HCT116 (cell line): Measurements from ENCODE around the gene PRTG. TPM values are rescaled to one million over a fixed set of nuclear protein-coding genes. Genes with fewer than 3 reads are reported as not detected.

Source experiments
- ATAC-seq: fragments of 200-7000 bp; cut with Tn5 transposase; 2 replicates; pipeline ENCODE4 v1.9.1; 2020; ENCODE audit warnings: mild to moderate bottlenecking, moderate library complexity
- BruUV-seq: library from RNA; stranded (reverse); fragments of 400-500 nt; replicated peaks from 2 replicates; lab custom pipeline; 2021; lab: Mats Ljungman, UMichigan
- CTCF ChIA-PET: fragments of 300-600 bp; sonication (Branson Sonifier 250); formaldehyde crosslinking; loops from one replicate; lab custom pipeline; 2021; ENCODE audit warnings: antibody characterized with exemption; lab: Charles Lee
- POLR2A ChIA-PET: fragments of 300-600, 350-600 bp; sonication (Branson Sonifier 250); formaldehyde crosslinking; loops from one replicate; lab custom pipeline; 2021; ENCODE audit warnings: antibody characterized with exemption; lab: Charles Lee
- RAD21 ChIA-PET, 2 experiments: fragments of 300-600 bp; sonication (Branson Sonifier 250); formaldehyde crosslinking; loops; one replicate each; lab custom pipeline; 2023; ENCODE audit warnings: low total read pairs in 2 of 2; ENCODE audit not compliant: uncharacterized antibody in 2 of 2, unreplicated experiment in 2 of 2, low non-redundant PET in 1 of 2; lab: Charles Lee
- DNase-seq: peaks from one replicate; pipeline ENCODE4 v3.0.0-alpha.2; 2010; ENCODE audit warnings: low read depth, low spot score
- H2AFZ ChIP-seq: fragments of 200-600 bp; shearing (Covaris generic), sonication (generic); 2 replicates; pipeline ENCODE4 v1.6.1; 2017; ENCODE audit warnings: low read depth, mixed run types, mixed read lengths, antibody characterized with exemption, low read length; ENCODE audit not compliant: poor library complexity, severe bottlenecking
- H3K27ac ChIP-seq: 2 replicates; pipeline ENCODE4 v1.5.1; 2012; ENCODE audit warnings: low read depth, low read length
- H3K27me3 ChIP-seq: fragments of 200-600 bp; sonication (generic); 2 replicates; pipeline ENCODE4 v1.6.1; 2016; ENCODE audit warnings: mixed run types, low read length, mixed read lengths; ENCODE audit not compliant: insufficient read depth
- H3K36me3 ChIP-seq, 2 experiments: fragments of 200-500 bp in 1 of 2; fragments of 200-600 bp in 1 of 2; sonication (Bioruptor generic) in 1 of 2; sonication (generic) in 1 of 2; 2 replicates each; pipeline versions ENCODE4 v1.5.1 to v1.6.1; 2014 to 2016; ENCODE audit warnings: low read length in 2 of 2, inconsistent platforms in 1 of 2, mixed read lengths in 1 of 2, mixed run types in 1 of 2; ENCODE audit not compliant: insufficient read depth in 2 of 2, control insufficient read depth in 1 of 2
- H3K4me1 ChIP-seq, 2 experiments: fragments of 200-600 bp in 1 of 2; sonication (generic) in 1 of 2; 2 replicates each; pipeline versions ENCODE4 v1.5.1 to v1.6.1; 2012 to 2017; ENCODE audit warnings: low read length in 2 of 2, inconsistent platforms in 1 of 2, mild to moderate bottlenecking in 1 of 2, mixed read lengths in 1 of 2, mixed run types in 1 of 2, moderate library complexity in 1 of 2; ENCODE audit not compliant: insufficient read depth in 2 of 2, control insufficient read depth in 1 of 2
- H3K4me2 ChIP-seq: fragments of 200-600 bp; sonication (generic); 2 replicates; pipeline ENCODE4 v1.6.1; 2017; ENCODE audit warnings: mixed run types, low read length, mixed read lengths
- H3K4me3 ChIP-seq, 2 experiments: fragments of 200-600 bp in 1 of 2; sonication (generic) in 1 of 2; replicated peaks in 1 of 2; 2 replicates each; pipeline ENCODE4 v1.5.1; 2011 to 2016; ENCODE audit warnings: low read length in 2 of 2, control low read depth in 1 of 2, low read depth in 1 of 2, mild to moderate bottlenecking in 1 of 2, mixed read lengths in 1 of 2, mixed run types in 1 of 2
- H3K79me2 ChIP-seq: fragments of 200-600 bp; sonication (generic); 2 replicates; pipeline ENCODE4 v1.6.1; 2017; ENCODE audit warnings: mild to moderate bottlenecking, mixed run types, low read length, moderate library complexity, mixed read lengths; ENCODE audit not compliant: insufficient read depth
- H3K9ac ChIP-seq: fragments of 200-600 bp; sonication (generic); 2 replicates; pipeline ENCODE4 v1.6.1; 2016; ENCODE audit warnings: low read length, mixed read lengths
- H3K9me2 ChIP-seq: fragments of 200-600 bp; sonication (generic), shearing (Covaris generic); 2 replicates; pipeline ENCODE4 v1.6.1; 2017; ENCODE audit warnings: mixed run types, mild to moderate bottlenecking, moderate library complexity; ENCODE audit not compliant: insufficient read depth
- H3K9me3 ChIP-seq, 2 experiments: fragments of 200-500 bp in 1 of 2; fragments of 200-600 bp in 1 of 2; sonication (Bioruptor generic) in 1 of 2; sonication (generic) in 1 of 2; 2 replicates each; pipeline ENCODE4 v1.6.1; 2014 to 2017; ENCODE audit warnings: low read length in 2 of 2, mixed read lengths in 2 of 2, inconsistent platforms in 1 of 2, low read depth in 1 of 2, mild to moderate bottlenecking in 1 of 2, mixed run types in 1 of 2, moderate library complexity in 1 of 2; ENCODE audit not compliant: control insufficient read depth in 1 of 2, insufficient read depth in 1 of 2
- H4K20me1 ChIP-seq: fragments of 200-600 bp; sonication (generic), shearing (Covaris generic); 2 replicates; pipeline ENCODE4 v1.6.1; 2017; ENCODE audit warnings: mixed run types, mild to moderate bottlenecking, moderate library complexity; ENCODE audit not compliant: insufficient read depth
- CBX3 ChIP-seq: IDR thresholded peaks from 2 replicates; pipeline ENCODE4 v1.6.1; 2012; ENCODE audit warnings: low read depth
- CEBPB ChIP-seq: IDR thresholded peaks from 2 replicates; pipeline ENCODE4 v1.6.1; 2012; ENCODE audit warnings: low read depth
- ELF1 ChIP-seq: IDR thresholded peaks from 2 replicates; pipeline ENCODE4 v1.6.1; 2012; ENCODE audit warnings: low read depth, borderline replicate concordance
- EZH2 ChIP-seq: fragments of 200-600 bp; sonication (generic); IDR thresholded peaks from 2 replicates; pipeline ENCODE4 v1.6.1; 2017; ENCODE audit warnings: antibody characterized with exemption, mixed run types
- EZH2phosphoT487 ChIP-seq: fragments of 200-600 bp; IDR thresholded peaks from 2 replicates; pipeline ENCODE4 v1.6.1; 2018; ENCODE audit warnings: antibody characterized with exemption, borderline replicate concordance
- FOSL1 ChIP-seq: IDR thresholded peaks from 2 replicates; pipeline ENCODE4 v1.6.1; 2012; ENCODE audit warnings: low read depth
- JUND ChIP-seq: IDR thresholded peaks from 2 replicates; pipeline ENCODE4 v1.6.1; 2012
- POLR2A ChIP-seq: IDR thresholded peaks from 2 replicates; pipeline ENCODE4 v1.7.0; 2011; ENCODE audit warnings: borderline replicate concordance; ENCODE audit not compliant: insufficient read depth, insufficient read length; ENCODE audit errors: extremely low read depth
- POLR2AphosphoS5 ChIP-seq: IDR thresholded peaks from 2 replicates; pipeline ENCODE4 v1.6.1; 2011; ENCODE audit warnings: mild to moderate bottlenecking, low read depth, low read length, moderate library complexity
- REST ChIP-seq: IDR thresholded peaks from 2 replicates; pipeline ENCODE4 v1.6.1; 2012; ENCODE audit warnings: low read depth
- SRF ChIP-seq: IDR thresholded peaks from 2 replicates; pipeline ENCODE4 v1.6.1; 2012; ENCODE audit warnings: low read depth
- TCF7L2 ChIP-seq: IDR thresholded peaks from 2 replicates; pipeline ENCODE4 v1.7.0; 2011; ENCODE audit warnings: borderline replicate concordance, inconsistent platforms; ENCODE audit not compliant: insufficient read depth, insufficient read length; ENCODE audit errors: extremely low read depth
- YY1 ChIP-seq: IDR thresholded peaks from 2 replicates; pipeline ENCODE4 v1.6.1; 2011; ENCODE audit warnings: low read length, low read depth, moderate library complexity, mild to moderate bottlenecking; ENCODE audit not compliant: insufficient replicate concordance; ENCODE audit errors: extremely low read depth
- ZNF274 ChIP-seq: fragments of 200-500 bp; sonication (Bioruptor generic); IDR thresholded peaks from 2 replicates; pipeline ENCODE4 v1.6.1; 2014; ENCODE audit warnings: mild to moderate bottlenecking, low read depth, low read length, inconsistent platforms
- intact Hi-C: fragments of 100-400 bp; cut with micrococcal nuclease; formaldehyde crosslinking; loops from 2 replicates; pipeline ENCODE4 v1.10.0; 2022
- total RNA-seq: library from RNA; stranded (reverse); gene quantifications from one replicate; pipeline ENCODE4 v1.2.1, GENCODE V29; 2021; ENCODE audit not compliant: unreplicated experiment
- TF ChIP-seq, protein P1 (sequence below): IDR thresholded peaks from 2 replicates; pipeline ENCODE4 v1.6.1; 2012

The PRTG gene
- total RNA-seq, 1 experiment from 2014 or later, result not detected

GRCh38 chr15:55619783-55620182 lies 123.2 kb downstream of the PRTG start:
- CTCF ChIA-PET, result no interaction called here
- BruUV-seq, result no TSS peak
- Histone ChIP-seq H3K4me2 (no peak overlapping the region), H3K9me3 (no peaks in the 10 kb centered on the region), H3K27ac (no peak overlapping the region), H3K36me3 (no peaks in the 10 kb centered on the region), H3K4me1 (peaks cover 0 to 4% of the 10 kb centered on the region in 2 experiments; a peak in 1 of 4 replicates), H3K27me3 (no peaks in the 10 kb centered on the region), H4K20me1 (no peaks in the 10 kb centered on the region), H3K9ac (no peak overlapping the region), H2AFZ (no peak overlapping the region), H3K79me2 (no peaks in the 10 kb centered on the region), H3K4me3 (no peak overlapping the region), H3K9me2 (no peaks in the 10 kb centered on the region)
- ATAC-seq (no peak), DNase-seq (no peak)
- no peak for TF ChIP-seq EZH2
- intact Hi-C loops, result no loop called here
- POLR2A ChIA-PET, result no interaction called here
- RAD21 ChIA-PET, result no interaction called here

GRCh38 chr15:55618387-55618786 lies 124.6 kb downstream of the PRTG start:
- Histone ChIP-seq H3K9me3 (no peaks in the 10 kb centered on the region), H3K9me2 (no peaks in the 10 kb centered on the region), H3K79me2 (no peaks in the 10 kb centered on the region), H3K4me1 (peaks cover 0 to 4% of the 10 kb centered on the region in 2 experiments; a peak in 1 of 4 replicates), H3K4me3 (no peak overlapping the region), H3K4me2 (no peak overlapping the region), H3K27me3 (no peaks in the 10 kb centered on the region), H3K36me3 (no peaks in the 10 kb centered on the region), H2AFZ (no peak overlapping the region), H4K20me1 (no peaks in the 10 kb centered on the region), H3K27ac (no peak overlapping the region), H3K9ac (no peak overlapping the region)
- CTCF ChIA-PET, result no interaction called here
- intact Hi-C loops, result no loop called here
- no TSS peak for BruUV-seq
- no peak for TF ChIP-seq SRF
- TF ChIP-seq ELF1, result no peak
- no peak for TF ChIP-seq ZNF274
- no peak for TF ChIP-seq POLR2A
- no peak for TF ChIP-seq REST
- no peak for TF ChIP-seq JUND
- no peak for TF ChIP-seq TCF7L2
- TF ChIP-seq POLR2AphosphoS5, result no peak
- no peak for TF ChIP-seq CBX3
- no peak for TF ChIP-seq FOSL1
- no peak for TF ChIP-seq CEBPB
- TF ChIP-seq EZH2phosphoT487, result no peak
- no peak for TF ChIP-seq EZH2
- TF ChIP-seq YY1, result no peak
- TF ChIP-seq, protein P1, sequence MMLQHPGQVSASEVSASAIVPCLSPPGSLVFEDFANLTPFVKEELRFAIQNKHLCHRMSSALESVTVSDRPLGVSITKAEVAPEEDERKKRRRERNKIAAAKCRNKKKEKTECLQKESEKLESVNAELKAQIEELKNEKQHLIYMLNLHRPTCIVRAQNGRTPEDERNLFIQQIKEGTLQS, result no peak
- RAD21 ChIA-PET, result no interaction called here
- POLR2A ChIA-PET, result no interaction called here
- ATAC-seq (no peak), DNase-seq (no peak)
